ENCODE data around the gene PI4KA. TPM values are rescaled to one million over a fixed set of nuclear protein-coding genes. Genes with fewer than 3 reads are reported as not detected.
"Not testable (repeated sequence)": the region's sequence is repeated elsewhere in the genome, so short reads cannot be mapped to it uniquely, and the experiment has no call there.

PI4KA gene
- total and polyA plus RNA-seq, 5 donors from 2014 or later: 38.9 to 182 (median 44.5) TPM

DNA sequence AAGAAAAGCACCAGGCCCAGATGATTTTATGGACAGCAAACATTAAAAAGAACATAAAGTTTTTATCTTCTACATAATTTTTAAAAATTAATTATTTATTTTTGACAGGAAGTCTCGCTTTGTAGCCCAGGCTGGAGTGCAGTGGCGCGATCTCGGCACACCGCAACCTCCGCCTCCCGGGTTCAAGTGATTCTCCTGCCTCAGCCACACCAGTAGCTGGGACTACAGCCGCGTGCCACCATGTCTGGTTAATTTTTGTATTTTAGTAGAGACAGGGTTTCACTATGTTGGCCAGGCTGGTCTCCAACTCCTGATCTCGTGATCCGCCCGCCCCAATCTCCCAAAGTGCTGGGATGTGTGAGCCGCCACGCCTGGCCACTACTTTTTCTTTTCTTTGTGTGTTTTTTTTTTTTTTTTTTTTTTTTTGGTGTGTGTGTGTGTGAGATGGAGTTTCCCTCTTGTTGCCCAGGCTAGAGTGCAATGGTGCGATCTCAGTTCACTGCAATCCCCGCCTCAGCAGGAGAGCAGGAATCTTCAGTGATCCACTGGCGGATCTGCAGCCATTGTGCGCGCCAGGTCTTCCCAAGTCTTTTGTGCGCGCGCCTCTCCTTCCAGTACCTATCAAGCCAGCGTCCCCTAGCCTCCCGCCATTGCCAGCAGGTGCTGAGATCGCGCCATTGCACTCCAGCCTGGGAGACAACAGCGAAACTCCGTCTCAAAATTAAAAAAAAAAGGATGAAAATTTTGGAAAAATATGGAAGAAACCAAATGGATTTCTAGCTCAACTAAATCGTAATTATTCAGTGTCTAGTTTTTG lies 171.0 kb downstream of the PI4KA start:
- not testable (repeated sequence) for H3K4me1 ChIP-seq (ENCODE audit: control insufficient read depth, insufficient read depth, low read length, poor library complexity, severe bottlenecking); H3K4me3 ChIP-seq (ENCODE audit: low read depth, low read length); H3K27me3 ChIP-seq (ENCODE audit: control insufficient read depth, insufficient read depth, low read length); H3K9me3 ChIP-seq (ENCODE audit: control insufficient read depth in 2 of 2, low read length in 2 of 2); H3K27me3 Mint-ChIP-seq; H3K9me3 Mint-ChIP-seq; DNase-seq; H3K36me3 ChIP-seq (ENCODE audit: control insufficient read depth, insufficient read depth, low read length); H3K4me3 Mint-ChIP-seq; H3K4me1 Mint-ChIP-seq; H3K36me3 Mint-ChIP-seq; H3K27ac ChIP-seq (ENCODE audit: insufficient read depth, low read length, poor library complexity, severe bottlenecking); H3K27ac Mint-ChIP-seq; ATAC-seq (ENCODE audit: low read depth in 2 of 2)

DNA sequence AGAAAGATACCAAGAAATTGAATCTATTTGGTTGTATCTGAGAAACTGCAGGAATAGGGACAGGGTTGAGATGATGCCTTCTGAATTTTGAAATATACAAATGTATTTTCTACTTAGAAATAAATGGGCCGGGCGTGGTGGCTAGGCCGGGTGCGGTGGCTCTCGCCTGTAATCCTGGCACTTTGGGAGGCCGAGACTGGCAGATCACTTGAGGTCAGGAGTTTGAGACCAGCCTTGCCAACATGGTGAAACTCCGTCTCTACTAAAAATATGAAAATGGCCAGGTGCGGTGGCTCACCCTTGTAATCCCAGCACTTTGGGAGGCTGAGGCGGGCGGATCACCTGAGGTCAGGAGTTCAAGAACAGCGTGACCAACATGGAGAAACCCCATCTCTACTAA lies 172.8 kb downstream of the PI4KA start:
- H3K4me1 Mint-ChIP-seq; H3K4me3 ChIP-seq (ENCODE audit: low read depth, low read length); H3K36me3 Mint-ChIP-seq; H3K27ac ChIP-seq (ENCODE audit: insufficient read depth, low read length, poor library complexity, severe bottlenecking); H3K27me3 ChIP-seq (ENCODE audit: control insufficient read depth, insufficient read depth, low read length); H3K4me3 Mint-ChIP-seq; H3K27ac Mint-ChIP-seq; H3K36me3 ChIP-seq (ENCODE audit: control insufficient read depth, insufficient read depth, low read length); DNase-seq; H3K4me1 ChIP-seq (ENCODE audit: control insufficient read depth, insufficient read depth, low read length, poor library complexity, severe bottlenecking); H3K27me3 Mint-ChIP-seq; H3K9me3 Mint-ChIP-seq; H3K9me3 ChIP-seq (ENCODE audit: control insufficient read depth in 2 of 2, low read length in 2 of 2); ATAC-seq (ENCODE audit: low read depth in 2 of 2): not testable (repeated sequence)

DNA sequence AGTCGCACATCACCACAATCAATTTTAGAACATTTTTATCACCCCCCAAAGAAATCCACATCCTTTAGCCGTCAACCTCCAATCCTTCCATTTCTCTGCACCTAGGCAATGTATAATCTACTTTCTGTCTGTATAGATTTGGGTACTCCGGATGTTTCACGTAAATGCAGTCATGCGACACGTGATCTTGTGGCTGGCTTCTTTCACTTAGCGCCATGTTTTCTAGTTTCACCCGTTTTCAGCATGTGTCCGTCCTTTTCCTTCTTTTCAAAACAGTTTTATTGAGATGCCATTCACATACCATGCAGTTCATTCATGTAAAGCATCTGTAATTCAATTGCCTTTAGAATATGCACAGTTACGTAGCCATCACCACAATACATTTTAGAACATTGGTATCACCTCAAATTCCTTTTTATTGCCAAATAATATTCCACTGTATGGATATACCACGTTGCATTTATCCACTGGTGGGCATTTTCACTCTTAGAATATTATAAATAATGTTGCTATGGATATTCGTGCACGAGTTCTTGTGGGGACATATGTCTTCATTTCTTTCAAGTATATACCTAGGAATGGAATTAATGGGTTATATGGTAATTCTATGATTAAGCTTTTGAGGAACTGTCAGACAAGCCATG lies 179.7 kb downstream of the PI4KA start:
- not testable (repeated sequence) for H3K9me3 ChIP-seq (ENCODE audit: control insufficient read depth in 2 of 2, low read length in 2 of 2); H3K4me3 Mint-ChIP-seq; H3K4me1 ChIP-seq (ENCODE audit: control insufficient read depth, insufficient read depth, low read length, poor library complexity, severe bottlenecking); ATAC-seq (ENCODE audit: low read depth in 2 of 2); H3K36me3 Mint-ChIP-seq; H3K9me3 Mint-ChIP-seq; H3K36me3 ChIP-seq (ENCODE audit: control insufficient read depth, insufficient read depth, low read length); H3K27ac Mint-ChIP-seq; H3K27ac ChIP-seq (ENCODE audit: insufficient read depth, low read length, poor library complexity, severe bottlenecking); H3K4me3 ChIP-seq (ENCODE audit: low read depth, low read length); DNase-seq; H3K4me1 Mint-ChIP-seq
- peaks cover 20% of the 10 kb centered on the region for H3K27me3 ChIP-seq (ENCODE audit: control insufficient read depth, insufficient read depth, low read length)
- H3K27me3 Mint-ChIP-seq: peaks cover 48% of the 10 kb centered on the region

DNA sequence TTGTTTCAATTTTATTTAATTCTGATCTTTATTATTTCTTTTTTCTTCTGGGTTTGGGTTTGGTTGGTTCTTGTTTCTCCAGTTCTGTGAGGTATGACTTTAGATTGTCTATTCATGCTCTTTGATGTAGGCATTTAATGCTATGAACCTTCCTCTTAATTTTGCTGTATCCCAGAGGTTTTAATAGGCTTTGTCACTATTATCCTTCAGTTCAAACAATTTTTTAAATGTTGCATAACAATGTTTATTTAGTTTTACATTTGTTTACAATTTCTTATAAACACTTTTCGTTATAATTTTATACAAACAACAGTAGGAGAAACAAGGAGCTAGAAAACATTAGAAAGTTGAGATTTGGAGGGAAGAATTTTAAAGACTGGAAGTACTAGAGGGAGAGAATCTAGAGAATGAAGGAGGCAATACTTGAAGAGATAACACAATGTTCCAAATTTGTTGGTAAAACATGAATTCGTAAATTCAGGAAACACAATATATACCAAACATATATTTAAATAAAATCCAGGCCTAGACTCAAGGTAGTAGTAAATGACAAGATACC lies 180.8 kb downstream of the PI4KA start:
- Histone ChIP-seq H3K36me3 (ENCODE audit: control insufficient read depth, insufficient read depth, low read length) (no peaks in the 10 kb centered on the region), H3K9me3 (ENCODE audit: control insufficient read depth in 2 of 2, low read length in 2 of 2) (no peaks in the 10 kb centered on the region), H3K27ac (ENCODE audit: insufficient read depth, low read length, poor library complexity, severe bottlenecking) (no peak overlapping the region), H3K27me3 (ENCODE audit: control insufficient read depth, insufficient read depth, low read length) (peaks cover 27% of the 10 kb centered on the region), H3K4me1 (ENCODE audit: control insufficient read depth, insufficient read depth, low read length, poor library complexity, severe bottlenecking) (no peaks in the 10 kb centered on the region), H3K4me3 (ENCODE audit: low read depth, low read length) (no peak overlapping the region)
- peaks cover 0 to 5% (median 0%) of the 10 kb centered on the region in 7 donors for H3K9me3 Mint-ChIP-seq
- ATAC-seq (ENCODE audit: low read depth in 2 of 2) (no peak), DNase-seq (no peak)
- no peaks in the 10 kb centered on the region for H3K36me3 Mint-ChIP-seq
- no peaks in the 10 kb centered on the region for H3K4me1 Mint-ChIP-seq
- no peak overlapping the region for H3K27ac Mint-ChIP-seq
- no peak overlapping the region for H3K4me3 Mint-ChIP-seq
- H3K27me3 Mint-ChIP-seq: peaks cover 51% of the 10 kb centered on the region

DNA sequence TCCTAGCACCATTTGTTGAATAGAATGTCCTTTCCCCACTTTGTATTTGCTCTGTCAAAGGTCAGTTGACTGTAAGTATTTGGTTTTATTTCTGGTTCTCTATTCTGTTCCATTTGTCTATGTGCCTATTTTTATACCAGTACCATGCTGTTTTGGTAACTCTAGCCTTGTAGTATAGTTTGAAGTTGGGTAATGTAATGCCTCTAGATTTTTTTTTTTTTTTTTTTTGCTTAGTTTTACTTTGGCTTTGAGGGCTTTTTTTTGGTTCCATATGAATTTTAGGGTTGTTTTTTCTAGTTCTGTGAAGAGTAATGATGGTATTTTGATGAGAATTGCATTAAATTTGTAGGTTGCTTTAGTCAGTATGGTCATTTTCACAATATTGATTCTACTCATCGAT lies 183.0 kb downstream of the PI4KA start:
- not testable (repeated sequence) for H3K9me3 ChIP-seq (ENCODE audit: control insufficient read depth in 2 of 2, low read length in 2 of 2); H3K27ac Mint-ChIP-seq; H3K36me3 Mint-ChIP-seq; H3K9me3 Mint-ChIP-seq; H3K4me3 ChIP-seq (ENCODE audit: low read depth, low read length); H3K4me1 Mint-ChIP-seq; H3K4me1 ChIP-seq (ENCODE audit: control insufficient read depth, insufficient read depth, low read length, poor library complexity, severe bottlenecking); H3K27ac ChIP-seq (ENCODE audit: insufficient read depth, low read length, poor library complexity, severe bottlenecking); H3K36me3 ChIP-seq (ENCODE audit: control insufficient read depth, insufficient read depth, low read length); DNase-seq; ATAC-seq (ENCODE audit: low read depth in 2 of 2); H3K4me3 Mint-ChIP-seq
- H3K27me3 Mint-ChIP-seq: peaks cover 68% of the 10 kb centered on the region
- H3K27me3 ChIP-seq (ENCODE audit: control insufficient read depth, insufficient read depth, low read length): peaks cover 35% of the 10 kb centered on the region

DNA sequence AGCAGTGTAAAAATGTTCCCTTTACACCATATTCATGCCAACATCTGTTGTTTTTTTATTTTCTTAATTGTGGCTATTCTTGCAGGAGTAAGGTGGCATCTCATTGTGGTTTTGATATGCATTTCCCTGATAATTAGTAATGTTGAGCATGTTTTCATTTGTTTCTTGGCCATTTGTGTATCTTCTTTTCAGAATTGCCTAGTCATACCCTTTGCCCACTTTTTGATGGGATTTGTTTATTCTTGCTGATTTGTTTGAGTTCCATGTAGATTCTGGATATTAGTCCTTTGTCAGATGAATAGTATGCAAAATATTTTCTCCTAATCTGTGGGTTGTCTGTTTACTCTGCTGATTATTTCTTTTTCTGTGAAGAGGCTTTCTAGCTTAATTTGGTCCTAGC lies 183.6 kb downstream of the PI4KA start:
- Mint-ChIP-seq H3K27ac (no peak overlapping the region), H3K27me3 (peaks cover 68% of the 10 kb centered on the region), H3K36me3 (no peaks in the 10 kb centered on the region), H3K4me3 (no peak overlapping the region), H3K9me3 (peaks cover 0 to 5% (median 0%) of the 10 kb centered on the region in 7 donors), H3K4me1 (peaks cover 0 to 2% (median 0%) of the 10 kb centered on the region in 4 donors)
- H3K4me1 ChIP-seq (ENCODE audit: control insufficient read depth, insufficient read depth, low read length, poor library complexity, severe bottlenecking): peaks cover 4% of the 10 kb centered on the region
- H3K36me3 ChIP-seq (ENCODE audit: control insufficient read depth, insufficient read depth, low read length): no peaks in the 10 kb centered on the region
- H3K9me3 ChIP-seq (ENCODE audit: control insufficient read depth in 2 of 2, low read length in 2 of 2): no peaks in the 10 kb centered on the region
- DNase-seq: no peak
- ATAC-seq (ENCODE audit: low read depth in 2 of 2): no peak
- no peak overlapping the region for H3K4me3 ChIP-seq (ENCODE audit: low read depth, low read length)
- H3K27ac ChIP-seq (ENCODE audit: insufficient read depth, low read length, poor library complexity, severe bottlenecking): no peak overlapping the region
- peaks cover 35% of the 10 kb centered on the region for H3K27me3 ChIP-seq (ENCODE audit: control insufficient read depth, insufficient read depth, low read length)

DNA sequence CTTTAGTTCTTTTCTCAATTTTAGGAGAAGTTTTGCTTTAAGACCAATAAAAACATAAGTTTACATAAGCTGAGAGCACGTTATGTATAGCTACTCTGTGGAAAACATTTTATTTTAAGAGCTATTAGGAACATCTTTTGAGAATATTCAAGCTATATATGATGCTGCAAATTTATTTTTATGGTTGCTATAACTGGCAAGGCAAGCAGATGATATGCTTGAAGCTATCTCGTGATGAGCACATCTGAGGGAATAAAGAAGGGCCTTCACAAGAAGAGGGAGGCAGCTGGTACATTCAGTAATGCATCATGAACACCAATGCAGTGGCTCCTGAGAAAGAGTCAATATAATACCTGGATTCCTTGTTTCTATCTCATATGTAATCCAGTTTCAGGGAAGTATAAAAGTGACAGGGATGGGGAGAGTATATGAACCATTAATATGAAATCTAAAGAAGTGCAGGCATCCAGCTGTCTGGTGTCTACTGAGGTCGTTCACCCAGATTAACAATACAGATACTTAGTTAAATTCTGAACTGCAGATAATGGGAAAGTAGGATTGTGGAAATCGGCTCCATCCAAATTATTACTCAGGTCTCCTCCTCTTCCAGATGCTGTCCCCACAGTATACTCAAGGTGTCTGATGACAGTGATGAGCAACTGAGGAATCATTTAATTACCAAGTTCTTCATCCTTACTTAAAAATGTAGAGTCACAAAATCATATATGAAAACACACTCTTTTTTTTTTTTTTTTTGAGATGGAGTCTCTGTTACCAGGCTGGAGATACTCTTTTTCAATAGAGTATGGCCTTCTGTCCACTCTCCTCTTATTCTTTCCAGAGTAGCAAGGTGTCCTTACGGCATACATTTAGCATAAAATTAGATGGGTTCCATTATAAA lies 185.1 kb downstream of the PI4KA start:
- no peak overlapping the region for H3K27ac Mint-ChIP-seq

More for the DNA sequence above, 185.1 kb downstream of the PI4KA start:
- Mint-ChIP-seq H3K9me3 (peaks cover 0 to 3% (median 0%) of the 10 kb centered on the region in 7 donors), H3K27me3 (peaks cover 62% of the 10 kb centered on the region), H3K36me3 (no peaks in the 10 kb centered on the region), H3K4me1 (peaks cover 0 to 2% (median 0%) of the 10 kb centered on the region in 4 donors), H3K4me3 (no peak overlapping the region)
- Histone ChIP-seq H3K4me3 (ENCODE audit: low read depth, low read length) (no peak overlapping the region), H3K36me3 (ENCODE audit: control insufficient read depth, insufficient read depth, low read length) (no peaks in the 10 kb centered on the region), H3K27me3 (ENCODE audit: control insufficient read depth, insufficient read depth, low read length) (peaks cover 35% of the 10 kb centered on the region), H3K27ac (ENCODE audit: insufficient read depth, low read length, poor library complexity, severe bottlenecking) (no peak overlapping the region), H3K9me3 (ENCODE audit: control insufficient read depth in 2 of 2, low read length in 2 of 2) (no peaks in the 10 kb centered on the region), H3K4me1 (ENCODE audit: control insufficient read depth, insufficient read depth, low read length, poor library complexity, severe bottlenecking) (peaks cover 4% of the 10 kb centered on the region)
- no peak for ATAC-seq (ENCODE audit: low read depth in 2 of 2)
- no peak for DNase-seq
